HL-60 (cell line): ENCODE measurements around the gene OIP5.

Experiments used
- GABPA ChIP-seq: IDR thresholded peaks from 2 replicates; pipeline ENCODE4 v1.6.1; 2012; ENCODE audit warnings: low read depth
- POLR2AphosphoS5 ChIP-seq: IDR thresholded peaks from 2 replicates; pipeline ENCODE4 v1.6.1; 2012; ENCODE audit warnings: low read depth
- SPI1 ChIP-seq: IDR thresholded peaks from 2 replicates; pipeline ENCODE4 v1.6.1; 2012; ENCODE audit warnings: low read depth, mild to moderate bottlenecking, borderline replicate concordance
- TF ChIP-seq, protein P1 (sequence below): IDR thresholded peaks from one replicate; pipeline ENCODE4 v1.5.1; 2011; ENCODE audit warnings: low read length, control low read depth, inconsistent platforms; ENCODE audit not compliant: insufficient read depth
- TF ChIP-seq, protein P2 (sequence below): IDR thresholded peaks from 2 replicates; pipeline ENCODE4 v1.6.1; 2012; ENCODE audit warnings: low read depth; ENCODE audit not compliant: insufficient replicate concordance

DNA sequence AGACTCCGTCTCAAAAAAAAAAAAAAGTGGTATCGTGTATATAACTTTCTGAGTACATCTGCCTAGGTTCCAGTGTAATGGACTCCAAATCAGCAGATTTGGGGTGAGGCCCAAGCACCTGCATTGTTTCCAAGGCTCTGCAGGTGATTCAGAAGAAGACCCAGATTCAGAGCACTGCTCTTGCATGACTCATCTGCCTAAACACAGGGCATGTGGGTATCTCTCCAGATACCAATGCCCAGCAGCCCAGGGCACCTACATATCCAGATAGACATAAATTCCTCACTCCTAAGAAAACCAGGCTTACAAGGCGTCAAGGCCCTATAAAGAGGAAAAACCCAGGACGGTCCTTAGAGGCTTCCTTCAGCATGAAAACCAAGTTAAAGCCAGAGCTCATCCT lies 45.6 kb upstream of the OIP5 start:
- TF ChIP-seq SPI1 = no peak
- no peak for TF ChIP-seq POLR2AphosphoS5
- TF ChIP-seq, protein P1, sequence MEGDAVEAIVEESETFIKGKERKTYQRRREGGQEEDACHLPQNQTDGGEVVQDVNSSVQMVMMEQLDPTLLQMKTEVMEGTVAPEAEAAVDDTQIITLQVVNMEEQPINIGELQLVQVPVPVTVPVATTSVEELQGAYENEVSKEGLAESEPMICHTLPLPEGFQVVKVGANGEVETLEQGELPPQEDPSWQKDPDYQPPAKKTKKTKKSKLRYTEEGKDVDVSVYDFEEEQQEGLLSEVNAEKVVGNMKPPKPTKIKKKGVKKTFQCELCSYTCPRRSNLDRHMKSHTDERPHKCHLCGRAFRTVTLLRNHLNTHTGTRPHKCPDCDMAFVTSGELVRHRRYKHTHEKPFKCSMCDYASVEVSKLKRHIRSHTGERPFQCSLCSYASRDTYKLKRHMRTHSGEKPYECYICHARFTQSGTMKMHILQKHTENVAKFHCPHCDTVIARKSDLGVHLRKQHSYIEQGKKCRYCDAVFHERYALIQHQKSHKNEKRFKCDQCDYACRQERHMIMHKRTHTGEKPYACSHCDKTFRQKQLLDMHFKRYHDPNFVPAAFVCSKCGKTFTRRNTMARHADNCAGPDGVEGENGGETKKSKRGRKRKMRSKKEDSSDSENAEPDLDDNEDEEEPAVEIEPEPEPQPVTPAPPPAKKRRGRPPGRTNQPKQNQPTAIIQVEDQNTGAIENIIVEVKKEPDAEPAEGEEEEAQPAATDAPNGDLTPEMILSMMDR = no peak
- TF ChIP-seq, protein P2, sequence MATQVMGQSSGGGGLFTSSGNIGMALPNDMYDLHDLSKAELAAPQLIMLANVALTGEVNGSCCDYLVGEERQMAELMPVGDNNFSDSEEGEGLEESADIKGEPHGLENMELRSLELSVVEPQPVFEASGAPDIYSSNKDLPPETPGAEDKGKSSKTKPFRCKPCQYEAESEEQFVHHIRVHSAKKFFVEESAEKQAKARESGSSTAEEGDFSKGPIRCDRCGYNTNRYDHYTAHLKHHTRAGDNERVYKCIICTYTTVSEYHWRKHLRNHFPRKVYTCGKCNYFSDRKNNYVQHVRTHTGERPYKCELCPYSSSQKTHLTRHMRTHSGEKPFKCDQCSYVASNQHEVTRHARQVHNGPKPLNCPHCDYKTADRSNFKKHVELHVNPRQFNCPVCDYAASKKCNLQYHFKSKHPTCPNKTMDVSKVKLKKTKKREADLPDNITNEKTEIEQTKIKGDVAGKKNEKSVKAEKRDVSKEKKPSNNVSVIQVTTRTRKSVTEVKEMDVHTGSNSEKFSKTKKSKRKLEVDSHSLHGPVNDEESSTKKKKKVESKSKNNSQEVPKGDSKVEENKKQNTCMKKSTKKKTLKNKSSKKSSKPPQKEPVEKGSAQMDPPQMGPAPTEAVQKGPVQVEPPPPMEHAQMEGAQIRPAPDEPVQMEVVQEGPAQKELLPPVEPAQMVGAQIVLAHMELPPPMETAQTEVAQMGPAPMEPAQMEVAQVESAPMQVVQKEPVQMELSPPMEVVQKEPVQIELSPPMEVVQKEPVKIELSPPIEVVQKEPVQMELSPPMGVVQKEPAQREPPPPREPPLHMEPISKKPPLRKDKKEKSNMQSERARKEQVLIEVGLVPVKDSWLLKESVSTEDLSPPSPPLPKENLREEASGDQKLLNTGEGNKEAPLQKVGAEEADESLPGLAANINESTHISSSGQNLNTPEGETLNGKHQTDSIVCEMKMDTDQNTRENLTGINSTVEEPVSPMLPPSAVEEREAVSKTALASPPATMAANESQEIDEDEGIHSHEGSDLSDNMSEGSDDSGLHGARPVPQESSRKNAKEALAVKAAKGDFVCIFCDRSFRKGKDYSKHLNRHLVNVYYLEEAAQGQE = no peak
- TF ChIP-seq GABPA = no peak
